ENCODE data around the gene MTHFD1L. TPM values are rescaled to one million over a fixed set of nuclear protein-coding genes. Genes with fewer than 3 reads are reported as not detected.

Gene MTHFD1L
- total RNA-seq, 4 donors from 2014 or later, result 0.35 to 1.6 (median 0.59) TPM; not detected in 1

DNA sequence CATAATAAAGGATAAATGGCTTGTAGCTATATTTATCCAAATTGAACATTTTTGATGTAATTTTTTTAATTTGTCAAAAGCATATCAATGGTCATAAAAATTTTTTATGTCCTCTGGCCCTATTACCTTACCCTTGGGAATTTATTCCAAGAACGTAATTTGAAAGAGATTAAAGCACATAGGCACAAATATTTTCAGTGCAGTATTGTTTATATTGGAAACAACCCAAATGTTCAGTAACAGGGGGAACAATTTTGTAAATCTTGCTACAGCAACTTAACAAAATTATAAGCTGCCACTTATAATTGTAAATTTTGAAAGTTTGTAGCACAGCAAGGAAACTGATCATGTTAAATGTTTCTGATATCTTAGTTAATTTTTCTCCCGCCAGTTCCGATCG, 142.4 kb downstream of the MTHFD1L start:
- no peak overlapping the region for H3K27ac ChIP-seq
- H3K36me3 ChIP-seq, result no peaks in the 10 kb centered on the region
- TF ChIP-seq POLR2A (IDR thresholded peaks at IDR 0.05), result no peak
- TF ChIP-seq, protein P1, sequence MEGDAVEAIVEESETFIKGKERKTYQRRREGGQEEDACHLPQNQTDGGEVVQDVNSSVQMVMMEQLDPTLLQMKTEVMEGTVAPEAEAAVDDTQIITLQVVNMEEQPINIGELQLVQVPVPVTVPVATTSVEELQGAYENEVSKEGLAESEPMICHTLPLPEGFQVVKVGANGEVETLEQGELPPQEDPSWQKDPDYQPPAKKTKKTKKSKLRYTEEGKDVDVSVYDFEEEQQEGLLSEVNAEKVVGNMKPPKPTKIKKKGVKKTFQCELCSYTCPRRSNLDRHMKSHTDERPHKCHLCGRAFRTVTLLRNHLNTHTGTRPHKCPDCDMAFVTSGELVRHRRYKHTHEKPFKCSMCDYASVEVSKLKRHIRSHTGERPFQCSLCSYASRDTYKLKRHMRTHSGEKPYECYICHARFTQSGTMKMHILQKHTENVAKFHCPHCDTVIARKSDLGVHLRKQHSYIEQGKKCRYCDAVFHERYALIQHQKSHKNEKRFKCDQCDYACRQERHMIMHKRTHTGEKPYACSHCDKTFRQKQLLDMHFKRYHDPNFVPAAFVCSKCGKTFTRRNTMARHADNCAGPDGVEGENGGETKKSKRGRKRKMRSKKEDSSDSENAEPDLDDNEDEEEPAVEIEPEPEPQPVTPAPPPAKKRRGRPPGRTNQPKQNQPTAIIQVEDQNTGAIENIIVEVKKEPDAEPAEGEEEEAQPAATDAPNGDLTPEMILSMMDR (IDR thresholded peaks at IDR 0.05 in 4 of 5, conservative IDR thresholded peaks at IDR 0.05 in 1 of 5), result no peak
- intact Hi-C loops (cut with DNase I; ENCODE audit: low total_unique reads), result no loop called here
- no peaks in the 10 kb centered on the region for H3K9me3 ChIP-seq
- H3K4me1 ChIP-seq, result peaks cover 0 to 3% of the 10 kb centered on the region in 2 donors
- ATAC-seq (no peak), DNase-seq (no peak)
- no peak overlapping the region for H3K4me3 ChIP-seq
- in situ Hi-C loops (cut with MboI; ENCODE audit: low sequenced_read_pairs in 4 of 4), result no loop called here
- no peaks in the 10 kb centered on the region for H3K27me3 ChIP-seq

DNA sequence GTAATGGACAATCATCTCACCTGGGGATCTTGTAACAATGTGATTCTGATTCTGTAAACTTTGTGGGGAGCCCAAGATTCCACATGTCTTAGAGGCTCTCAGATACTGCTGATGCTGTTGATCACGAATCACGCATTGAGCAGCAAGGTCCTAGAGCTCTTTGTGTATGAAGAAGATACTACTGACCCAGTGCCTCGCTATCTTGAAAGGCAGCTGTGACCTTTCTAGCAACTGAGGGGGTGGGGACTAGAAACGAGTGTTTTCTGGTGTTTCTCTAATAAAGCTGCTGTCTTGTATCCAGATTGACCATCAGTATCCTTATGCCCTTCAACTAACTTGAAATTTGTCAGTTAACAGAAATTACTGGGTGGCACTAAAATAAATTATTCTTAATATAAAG, 142.9 kb downstream of the MTHFD1L start:
- Histone ChIP-seq H3K4me1 (peaks cover 0 to 3% of the 10 kb centered on the region in 2 donors), H3K27me3 (no peaks in the 10 kb centered on the region), H3K9me3 (no peaks in the 10 kb centered on the region), H3K4me3 (no peak overlapping the region), H3K27ac (no peak overlapping the region), H3K36me3 (no peaks in the 10 kb centered on the region)
- in situ Hi-C loops (cut with MboI; ENCODE audit: low sequenced_read_pairs in 4 of 4) (no loop called here), intact Hi-C loops (cut with DNase I; ENCODE audit: low total_unique reads) (no loop called here)
- DNase-seq (no peak), ATAC-seq (no peak)
- TF ChIP-seq, protein P1 (IDR thresholded peaks at IDR 0.05 in 4 of 5, conservative IDR thresholded peaks at IDR 0.05 in 1 of 5), result no peak
- no peak for TF ChIP-seq POLR2A (IDR thresholded peaks at IDR 0.05)

DNA sequence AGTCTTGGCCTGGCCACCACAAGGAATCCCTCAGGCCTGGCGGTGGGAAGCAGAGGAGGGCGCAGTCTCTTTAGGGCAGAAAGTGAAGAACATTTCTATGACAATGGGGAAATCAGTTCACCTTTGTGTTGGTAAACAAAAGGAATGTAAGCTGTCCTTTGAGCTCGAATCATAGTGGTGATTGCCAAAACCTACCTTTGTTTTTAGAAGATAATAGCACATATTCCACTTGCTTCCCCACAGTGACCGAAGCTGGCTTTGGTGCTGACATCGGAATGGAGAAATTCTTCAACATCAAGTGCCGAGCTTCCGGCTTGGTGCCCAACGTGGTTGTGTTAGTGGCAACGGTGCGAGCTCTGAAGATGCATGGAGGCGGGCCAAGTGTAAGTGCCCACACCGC, 144.1 kb downstream of the MTHFD1L start:
- Histone ChIP-seq H3K36me3 (no peaks in the 10 kb centered on the region), H3K9me3 (no peaks in the 10 kb centered on the region), H3K4me3 (no peak overlapping the region), H3K27ac (no peak overlapping the region), H3K27me3 (no peaks in the 10 kb centered on the region), H3K4me1 (peaks cover 0 to 3% of the 10 kb centered on the region in 2 donors)
- DNase-seq (no peak), ATAC-seq (no peak)
- intact Hi-C loops (cut with DNase I; ENCODE audit: low total_unique reads) (no loop called here), in situ Hi-C loops (cut with MboI; ENCODE audit: low sequenced_read_pairs in 4 of 4) (no loop called here)
- TF ChIP-seq, protein P1 (IDR thresholded peaks at IDR 0.05 in 4 of 5, conservative IDR thresholded peaks at IDR 0.05 in 1 of 5), result no peak
- TF ChIP-seq POLR2A (IDR thresholded peaks at IDR 0.05), result no peak

DNA sequence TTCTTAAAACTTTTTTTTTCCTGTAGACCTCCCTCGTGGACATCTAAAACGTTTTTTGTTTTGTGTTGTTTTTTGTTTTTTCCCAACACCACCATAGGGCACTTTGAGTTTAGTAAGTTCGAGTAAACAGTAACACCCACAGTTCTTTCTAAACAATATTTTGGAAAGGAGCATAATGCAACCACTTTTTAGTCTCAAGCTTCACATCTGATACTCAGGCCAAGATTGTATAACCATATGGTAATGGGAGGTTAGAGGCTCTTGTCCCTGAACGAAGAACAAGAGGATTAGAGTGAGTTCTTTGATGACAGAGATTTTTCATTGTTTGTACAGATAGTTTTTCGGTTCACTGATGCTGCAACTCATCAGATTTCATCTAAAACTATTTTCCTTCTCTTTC, 144.6 kb downstream of the MTHFD1L start:
- Histone ChIP-seq H3K9me3 (no peaks in the 10 kb centered on the region), H3K27ac (no peak overlapping the region), H3K27me3 (no peaks in the 10 kb centered on the region), H3K4me3 (no peak overlapping the region), H3K4me1 (peaks cover 0 to 3% of the 10 kb centered on the region in 2 donors), H3K36me3 (no peaks in the 10 kb centered on the region)
- DNase-seq, result no peak
- no peak for TF ChIP-seq POLR2A (IDR thresholded peaks at IDR 0.05)
- TF ChIP-seq, protein P1 (IDR thresholded peaks at IDR 0.05 in 4 of 5, conservative IDR thresholded peaks at IDR 0.05 in 1 of 5), result no peak
- in situ Hi-C loops (cut with MboI; ENCODE audit: low sequenced_read_pairs in 4 of 4), result loop anchor here (5.0 to 10.0 kb wide), 6 partner anchors 115 to 325 kb away; no protein-coding TSS in a partner anchor
- intact Hi-C loops (cut with DNase I; ENCODE audit: low total_unique reads), result no loop called here
- no peak for ATAC-seq
